Ishikawa (cell line): Measurements from ENCODE around the gene ANKRD6.

Experiments used
- CREB1 ChIP-seq: IDR thresholded peaks from 2 replicates; pipeline ENCODE4 v1.6.1; 2012; ENCODE audit warnings: low read depth
- FOXM1 ChIP-seq: IDR thresholded peaks from 2 replicates; pipeline ENCODE4 v1.6.1; 2012; ENCODE audit warnings: low read depth, borderline replicate concordance
- RAD21 ChIP-seq: IDR thresholded peaks from 2 replicates; pipeline ENCODE4 v1.6.1; 2012; ENCODE audit warnings: low read depth

ANKRD6 gene

GRCh38 chr6:89682991-89683390 is 250.0 kb downstream of the ANKRD6 start:
- TF ChIP-seq RAD21 (no peak), FOXM1 (no peak), CREB1 (no peak)
